ENCODE data around the gene TTC28.

TTC28 gene

DNA sequence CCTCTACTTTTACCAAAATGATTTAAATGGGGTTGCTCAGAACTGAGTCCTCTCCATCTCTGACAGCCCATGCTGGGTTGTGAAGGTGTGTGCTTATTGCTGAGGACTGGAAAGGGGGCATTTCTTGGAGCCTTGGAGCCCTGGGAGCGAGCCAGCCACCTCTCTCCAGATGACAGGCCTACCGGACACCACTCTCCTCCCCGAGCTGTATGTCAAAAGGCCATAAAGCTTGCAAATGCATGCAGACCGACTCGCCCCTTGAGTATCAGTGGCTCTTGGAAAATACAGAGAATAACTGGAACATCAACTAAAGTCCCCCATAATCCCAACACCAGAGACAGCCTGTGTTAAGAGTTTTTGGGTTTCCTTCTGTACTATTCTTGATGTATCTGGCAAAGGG is 692.7 kb downstream of the TTC28 start:
- no peak for DNase-seq (ENCODE audit: low spot score)

DNA sequence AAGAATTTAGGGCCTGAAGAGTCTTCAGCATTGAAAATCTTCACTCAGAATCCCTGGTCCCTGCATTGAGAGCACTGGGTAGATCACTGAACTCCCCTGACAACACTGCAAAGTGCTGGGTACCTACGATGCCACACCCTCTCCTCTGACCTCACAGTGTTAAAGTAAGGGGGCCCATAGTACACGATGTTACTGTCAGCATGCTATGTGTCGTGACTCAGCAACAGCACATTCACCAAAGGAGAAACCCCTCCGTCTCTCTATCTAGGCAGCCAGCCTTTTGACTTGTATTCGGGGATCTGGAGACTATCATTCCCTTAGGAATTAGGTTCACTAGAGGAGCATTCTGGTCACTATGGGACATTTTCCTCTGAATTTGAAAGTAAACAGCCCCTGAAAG is 693.2 kb downstream of the TTC28 start:
- DNase-seq (ENCODE audit: low spot score), result no peak

DNA sequence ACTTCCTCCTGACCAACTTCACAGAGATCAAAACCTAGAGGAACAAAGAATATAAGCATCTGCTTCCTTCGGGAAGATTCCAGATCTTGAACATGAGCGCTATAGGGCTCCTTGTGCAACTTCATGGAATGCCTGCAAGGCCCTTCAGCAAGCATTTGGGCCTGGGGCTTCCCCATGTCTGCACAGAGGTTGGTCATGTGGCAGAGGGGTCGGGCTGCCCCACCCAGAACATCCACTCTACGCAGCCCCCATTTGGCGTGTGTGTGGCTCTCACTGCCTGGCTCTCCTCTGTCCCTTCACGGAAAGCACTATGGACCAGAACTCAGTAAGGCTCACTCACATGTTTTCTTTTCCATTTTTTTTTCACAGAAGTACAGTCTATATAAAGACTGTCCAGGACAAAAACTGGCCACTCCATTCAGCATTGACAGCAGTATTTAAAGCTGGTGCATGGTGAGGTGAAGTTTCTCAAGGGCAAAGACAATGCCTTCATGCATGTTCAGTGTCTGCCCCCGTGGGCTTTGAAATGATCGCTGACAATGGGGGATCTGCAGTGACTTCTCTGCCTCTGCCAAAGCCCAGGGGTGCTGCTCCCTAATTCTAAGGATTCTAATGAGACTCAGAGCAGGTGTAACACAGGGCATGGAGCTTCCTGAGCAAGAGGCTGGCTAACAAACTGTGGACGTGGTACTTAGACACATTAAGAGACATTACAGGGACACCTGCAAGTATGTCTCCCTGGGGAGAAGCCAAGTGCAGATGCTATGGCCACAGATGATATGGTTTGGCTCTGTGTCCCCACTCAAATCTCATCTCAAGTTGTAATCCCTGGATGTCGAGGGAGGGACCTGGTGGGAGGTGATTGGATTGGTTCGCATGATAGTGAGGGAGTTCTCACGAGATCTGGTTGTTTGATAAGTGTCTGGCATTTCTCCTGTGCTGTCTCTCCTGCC is 694.0 kb downstream of the TTC28 start:
- no peak for DNase-seq (ENCODE audit: low spot score)

DNA sequence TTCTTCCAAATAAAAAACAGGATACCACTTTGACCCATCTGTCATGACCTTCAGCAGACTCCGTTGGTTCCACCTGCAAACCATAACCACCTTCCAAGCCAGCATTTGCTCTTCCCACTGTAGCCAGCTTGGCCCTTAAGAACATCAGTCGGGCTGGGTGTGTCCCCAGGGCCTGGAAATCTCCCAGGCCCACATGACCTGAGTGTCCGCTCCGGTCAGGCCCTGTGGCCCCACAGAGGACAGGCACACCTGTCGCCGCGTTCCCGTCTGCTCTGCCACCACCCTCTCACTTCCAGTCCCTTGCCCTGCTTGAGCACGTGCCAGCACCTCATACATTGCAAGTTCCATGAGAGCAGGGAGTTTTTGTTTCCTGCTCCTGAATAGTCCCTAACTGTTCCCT is 694.9 kb downstream of the TTC28 start:
- DNase-seq (ENCODE audit: low spot score), result no peak

DNA sequence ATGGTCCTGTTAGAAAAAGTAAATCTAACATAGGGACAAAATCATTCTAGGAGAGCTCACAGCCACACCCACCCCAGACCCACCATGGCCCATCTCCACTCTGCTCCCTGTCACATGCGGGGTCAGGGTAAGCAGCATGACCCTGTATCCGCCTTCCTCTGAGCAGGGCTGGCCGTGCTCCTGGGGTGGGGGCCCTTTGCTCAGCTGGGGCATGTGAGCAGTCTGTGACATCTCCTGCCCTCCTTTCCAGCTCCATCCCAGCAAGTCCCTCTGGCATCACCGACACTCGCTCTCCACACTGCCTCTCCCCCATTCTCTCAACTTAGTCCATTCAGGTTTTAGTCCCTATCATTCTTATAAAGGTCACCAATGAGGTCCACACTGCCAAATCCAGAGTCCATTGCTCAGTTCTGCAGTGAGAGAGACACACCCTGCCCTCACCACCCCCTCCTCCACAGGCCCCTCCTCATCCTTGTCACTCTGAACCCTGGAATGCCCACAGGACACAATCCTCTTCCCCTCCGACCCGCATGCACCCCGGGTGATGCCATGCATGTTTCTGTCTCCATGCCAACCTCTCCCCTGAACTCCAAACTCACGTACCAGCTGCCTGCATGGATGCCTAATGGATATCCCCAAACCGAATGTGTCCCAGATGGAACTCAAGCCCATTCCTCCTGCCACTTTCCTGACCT is 695.5 kb downstream of the TTC28 start:
- no peak for DNase-seq (ENCODE audit: low spot score)

DNA sequence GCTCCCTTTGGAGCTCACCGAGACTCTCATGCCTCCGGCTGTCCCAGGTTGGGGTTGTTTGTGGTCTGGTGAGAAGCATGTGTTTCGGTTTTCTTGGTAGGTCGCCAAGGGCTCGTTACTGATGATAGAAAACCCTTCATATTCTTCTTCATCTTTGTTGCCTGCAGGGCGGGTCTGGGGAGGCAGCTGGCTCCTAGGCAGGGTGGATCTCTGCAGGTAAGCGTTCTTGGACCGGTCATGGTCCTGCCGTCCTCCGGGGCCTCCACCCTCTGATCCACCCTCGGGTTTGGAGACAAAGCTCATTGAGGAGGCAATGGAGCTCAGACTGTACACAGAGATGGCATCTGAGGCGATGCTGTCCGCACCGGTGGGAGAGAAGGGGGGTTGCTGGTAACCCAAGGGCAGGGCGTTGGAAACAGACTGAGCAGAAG is 696.3 kb downstream of the TTC28 start:
- no peak for DNase-seq (ENCODE audit: low spot score)

DNA sequence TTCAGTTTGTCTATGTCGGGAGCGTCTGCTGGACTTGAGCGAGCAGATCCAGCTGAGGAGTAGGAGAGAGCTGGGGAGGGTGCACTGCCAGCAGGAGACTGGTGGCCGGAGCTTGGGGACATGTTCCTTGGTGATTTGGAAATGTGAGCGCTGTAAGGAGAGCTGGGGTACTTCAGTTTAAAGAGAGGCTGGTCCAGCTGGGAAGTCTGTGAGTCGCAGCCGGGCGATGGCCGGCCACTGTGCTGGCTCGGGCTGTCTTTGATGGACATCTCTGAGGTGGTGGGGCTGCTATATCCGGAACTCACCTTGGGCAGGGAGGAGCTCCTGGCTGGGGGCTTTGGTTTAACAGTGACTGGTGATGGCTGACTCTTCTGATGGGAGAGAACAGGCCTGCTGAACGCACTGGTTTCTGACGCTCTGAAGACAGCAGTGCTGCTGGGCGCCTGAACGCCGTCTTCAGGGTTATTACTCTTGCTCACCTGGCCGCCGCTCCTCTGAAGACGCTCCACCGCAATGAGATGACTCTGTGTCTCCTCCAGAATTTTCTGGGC is 696.9 kb downstream of the TTC28 start:
- DNase-seq (ENCODE audit: low spot score), result no peak

DNA sequence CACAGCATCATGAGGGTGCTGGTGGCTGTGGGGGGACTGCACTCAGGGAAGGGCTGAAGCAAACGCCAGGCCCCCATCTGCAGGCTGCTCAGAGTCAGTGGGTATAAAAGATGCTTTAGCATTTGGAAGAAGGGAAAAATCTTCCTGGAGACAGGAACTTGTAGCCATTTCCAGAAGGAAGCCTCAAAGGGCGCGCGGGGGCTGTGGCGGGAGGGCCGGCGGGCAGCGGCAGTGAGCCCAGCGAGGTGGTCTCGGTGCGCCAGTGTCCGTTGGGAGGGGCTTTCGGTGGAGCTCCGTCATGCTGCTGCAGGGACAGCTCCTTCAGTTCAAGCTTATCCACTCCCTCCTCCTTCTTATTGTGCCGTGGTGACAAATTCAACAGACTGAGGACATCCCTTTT is 697.5 kb downstream of the TTC28 start:
- no peak for DNase-seq (ENCODE audit: low spot score)

DNA sequence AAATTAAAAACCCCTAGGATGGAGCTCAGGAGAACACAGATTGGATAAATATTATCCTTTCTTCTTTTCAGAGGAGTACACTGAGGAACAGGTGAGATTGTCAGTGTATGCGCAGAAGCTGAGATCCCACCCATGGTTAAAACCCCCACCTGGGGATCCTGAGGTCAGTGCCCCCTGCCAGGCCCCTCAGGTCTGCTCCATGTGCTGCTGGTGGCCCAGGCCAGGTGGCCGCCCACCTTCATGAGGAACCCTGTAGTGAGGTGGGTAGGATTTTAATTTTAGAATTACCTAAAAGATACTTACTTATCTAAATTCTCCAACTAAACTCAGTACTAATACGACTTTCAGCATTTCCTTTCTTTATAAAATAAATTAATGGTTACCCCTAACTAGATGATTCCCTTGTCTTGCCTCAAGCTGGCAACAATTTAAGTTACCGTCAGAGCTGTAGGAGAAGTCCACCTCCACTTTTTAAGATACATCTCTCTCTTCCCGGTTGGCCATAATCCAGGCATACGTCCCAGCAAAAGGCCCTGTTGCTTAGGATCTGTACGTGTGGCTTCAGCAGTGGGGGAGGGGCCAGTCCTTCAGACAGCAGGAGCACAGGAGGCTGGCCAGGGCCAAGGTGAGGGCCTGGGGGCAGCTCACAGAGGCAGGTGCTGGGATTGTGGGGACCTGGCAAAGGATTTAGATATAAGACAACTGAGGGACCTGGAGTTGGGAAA is 699.1 kb downstream of the TTC28 start:
- no peak for DNase-seq (ENCODE audit: low spot score)

DNA sequence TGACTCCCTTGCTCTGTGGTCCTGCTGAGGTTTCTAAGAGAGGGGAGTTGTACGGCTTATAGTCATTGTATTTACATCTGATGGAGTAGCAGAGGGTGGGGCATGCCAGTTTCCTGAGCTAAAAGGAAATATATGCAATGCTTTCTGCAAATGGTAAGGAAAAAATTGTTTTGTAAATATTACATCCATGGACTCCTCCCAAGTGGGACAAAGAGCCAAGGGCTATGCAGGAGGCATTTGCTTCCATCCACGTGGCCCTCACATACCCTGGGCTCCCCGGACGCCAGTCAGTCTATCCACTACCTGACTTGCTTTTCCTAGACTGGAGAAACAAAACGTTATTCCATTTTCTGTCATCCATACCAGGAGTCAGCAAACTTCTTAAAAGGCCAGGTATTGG is 700.8 kb downstream of the TTC28 start:
- DNase-seq (ENCODE audit: low spot score), result no peak

DNA sequence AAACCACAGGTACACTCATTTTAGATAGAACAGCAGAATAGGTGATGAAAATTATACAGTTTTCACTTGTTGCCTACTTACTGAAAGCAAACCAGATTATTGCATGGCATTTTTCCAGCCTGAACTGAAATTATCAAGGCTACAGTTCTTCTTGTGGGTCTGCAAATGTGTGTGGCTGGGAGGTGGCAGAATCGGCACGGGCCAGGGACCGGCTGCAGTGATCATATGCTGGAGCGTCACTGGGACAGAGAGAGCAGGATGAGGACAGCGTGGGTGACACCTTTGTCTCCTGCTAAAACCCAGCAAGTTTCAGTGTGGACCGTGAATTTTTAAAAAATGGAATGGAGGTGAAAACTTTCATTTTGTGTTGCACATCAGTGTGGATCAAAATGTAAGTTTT is 701.3 kb downstream of the TTC28 start:
- no peak for DNase-seq (ENCODE audit: low spot score)

DNA sequence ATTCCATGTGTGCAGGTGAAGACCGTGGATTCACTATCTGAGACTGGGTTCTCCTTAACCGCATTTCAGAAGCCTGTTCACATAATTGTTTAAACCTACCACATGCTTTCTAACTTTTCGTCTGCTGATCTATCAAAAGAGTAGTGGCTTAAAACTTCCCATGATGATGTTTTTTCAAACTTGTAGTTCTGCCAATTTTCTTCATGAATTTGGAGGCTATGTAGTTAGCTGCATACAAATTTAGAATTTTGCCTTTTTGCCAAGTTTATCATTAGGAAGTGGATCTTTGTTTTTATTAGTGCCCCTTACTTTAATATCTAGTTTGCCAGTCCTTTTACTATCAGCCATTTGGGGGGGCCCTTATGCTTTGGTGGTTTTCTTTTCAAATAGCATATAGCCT is 703.1 kb downstream of the TTC28 start:
- no peak for DNase-seq (ENCODE audit: low spot score)

DNA sequence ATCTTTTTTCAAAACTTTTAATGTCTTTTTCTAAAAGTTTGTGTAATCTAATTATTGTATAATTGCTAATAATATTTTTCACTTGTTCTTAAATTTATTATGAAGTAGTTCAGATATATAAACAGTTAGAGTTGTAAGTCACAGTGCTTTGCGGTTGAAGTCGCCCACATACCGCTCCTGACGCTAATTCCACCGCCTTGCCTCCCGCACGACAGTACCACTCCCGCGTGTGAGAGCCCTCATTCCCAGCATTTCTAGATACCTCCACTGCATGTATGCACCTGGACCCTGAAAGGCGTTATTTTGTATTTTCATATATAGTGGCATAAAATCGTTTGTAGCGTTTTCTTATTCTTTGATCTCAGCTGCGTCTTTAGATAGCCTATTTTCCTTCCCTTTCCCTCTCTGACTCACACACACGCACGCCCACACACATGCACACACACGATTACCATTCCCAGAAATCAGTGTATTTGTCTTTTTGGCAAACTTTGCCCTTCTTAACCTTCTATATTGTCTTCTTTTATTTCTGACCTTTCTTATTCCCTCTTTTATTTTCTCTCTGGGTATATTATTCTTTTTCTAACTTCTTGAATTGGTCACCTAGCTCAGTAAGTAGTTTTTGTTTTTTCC is 704.1 kb downstream of the TTC28 start:
- no peak for DNase-seq (ENCODE audit: low spot score)

DNA sequence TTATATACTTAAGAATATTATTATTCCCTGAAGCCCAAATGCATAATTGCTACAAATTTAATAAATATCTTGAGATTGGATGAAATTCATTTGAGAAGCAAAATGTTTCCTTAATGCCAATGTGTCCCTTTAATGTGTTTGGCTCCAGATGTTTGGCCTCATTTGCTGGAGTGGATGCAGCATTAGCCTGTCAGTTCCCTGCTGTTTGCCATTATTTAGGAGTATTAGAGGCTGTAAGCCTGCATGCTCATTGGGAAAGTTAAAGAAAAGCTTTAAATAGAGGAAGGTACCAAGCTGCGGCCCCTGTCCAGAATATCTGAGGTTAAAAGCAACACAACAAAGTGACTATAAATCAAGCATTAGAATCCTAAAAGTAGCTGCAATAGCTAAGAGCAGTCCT is 705.8 kb downstream of the TTC28 start:
- no peak for DNase-seq (ENCODE audit: low spot score)

DNA sequence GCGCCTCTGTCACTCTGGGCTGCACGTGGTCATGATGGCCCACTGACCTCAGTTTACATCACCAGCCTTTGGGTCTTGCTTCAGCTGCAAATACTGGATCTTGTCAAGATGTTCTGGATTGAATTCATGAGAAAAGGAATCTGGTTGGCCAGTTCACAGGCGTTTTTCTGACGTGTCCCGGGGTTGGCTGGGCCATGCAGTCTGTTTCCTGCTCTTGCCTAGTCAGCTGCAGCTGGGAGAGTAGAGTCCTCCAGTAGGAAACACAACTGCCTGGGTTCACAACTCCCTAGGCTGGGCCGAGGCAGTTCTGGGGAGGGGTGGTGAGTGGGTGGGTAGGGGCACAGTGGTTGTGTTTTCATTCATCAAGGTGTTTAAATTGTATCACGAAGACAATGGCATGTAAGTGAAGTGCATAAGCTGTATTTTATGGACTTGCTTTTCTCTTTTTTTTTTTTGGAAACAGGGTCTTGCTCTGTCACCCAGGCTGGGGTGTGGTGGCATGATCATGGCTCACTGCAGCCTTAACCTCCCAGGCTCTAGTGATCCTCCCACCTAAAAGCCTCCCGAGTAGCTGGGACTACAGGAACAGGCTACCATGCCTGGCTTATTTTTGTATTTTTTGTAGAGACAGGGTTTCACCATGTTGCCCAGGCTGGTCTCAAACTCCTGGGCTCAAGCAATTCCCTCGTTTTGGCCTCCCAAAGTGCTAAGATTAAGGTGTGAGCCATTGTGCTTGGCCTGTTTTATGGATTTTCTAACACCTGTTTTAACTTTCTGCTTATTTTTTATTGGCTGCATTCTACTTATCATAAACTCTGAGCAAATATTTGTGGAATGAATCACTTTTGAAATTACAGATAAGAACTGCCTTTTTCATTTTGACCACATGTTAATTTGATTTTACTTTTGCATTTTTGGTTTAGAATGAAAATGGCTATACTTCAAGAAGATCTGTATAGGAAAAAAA is 706.6 kb downstream of the TTC28 start:
- DNase-seq (ENCODE audit: low spot score), result no peak

DNA sequence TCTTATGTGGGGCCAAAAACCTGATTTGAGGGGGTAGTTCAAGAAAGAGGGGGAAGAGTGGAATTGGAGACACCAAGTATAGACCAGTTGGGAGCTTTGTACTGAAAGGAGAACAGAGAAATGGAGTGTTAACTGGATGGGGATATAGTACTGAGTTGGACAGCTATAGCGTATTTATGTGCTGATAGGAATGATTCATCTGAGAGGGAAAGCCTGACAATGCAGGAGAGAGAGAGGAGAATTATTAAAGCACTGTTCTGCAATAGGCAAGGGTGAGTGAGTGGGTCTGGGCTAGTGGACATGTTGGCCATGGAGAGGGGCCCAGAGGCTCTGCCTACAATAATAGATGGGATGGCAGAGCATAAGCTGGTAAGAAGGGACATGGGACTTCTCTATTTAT is 707.7 kb downstream of the TTC28 start:
- DNase-seq (ENCODE audit: low spot score), result no peak

DNA sequence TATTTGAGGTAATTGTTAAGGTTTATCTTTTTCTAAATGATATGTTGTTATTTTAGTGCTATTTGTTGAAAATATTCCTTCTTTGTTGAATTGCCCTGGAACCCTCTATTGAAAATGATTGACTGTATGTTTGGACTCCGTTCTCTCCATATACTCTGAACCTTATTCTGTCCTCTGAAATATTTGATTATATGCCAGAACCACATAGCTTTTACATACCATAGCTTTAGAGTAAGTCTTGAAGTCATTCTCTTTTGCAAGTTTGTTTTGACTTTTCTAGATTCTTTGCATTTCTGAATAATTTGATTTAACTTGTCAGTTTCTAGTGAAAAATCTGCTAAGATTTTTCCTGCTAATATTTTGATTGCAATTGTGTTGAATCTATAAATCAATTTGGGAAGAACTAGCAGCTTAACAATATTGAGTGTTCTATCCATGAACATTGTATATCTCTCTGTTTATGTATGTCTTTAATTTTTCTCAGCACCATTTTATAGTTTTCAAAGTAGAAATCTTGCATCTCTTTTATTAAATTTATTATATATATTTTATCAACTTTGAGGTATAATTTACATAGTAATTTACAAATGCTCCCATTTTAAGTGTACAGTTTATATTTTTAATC is 708.9 kb downstream of the TTC28 start:
- no peak for DNase-seq (ENCODE audit: low spot score)

DNA sequence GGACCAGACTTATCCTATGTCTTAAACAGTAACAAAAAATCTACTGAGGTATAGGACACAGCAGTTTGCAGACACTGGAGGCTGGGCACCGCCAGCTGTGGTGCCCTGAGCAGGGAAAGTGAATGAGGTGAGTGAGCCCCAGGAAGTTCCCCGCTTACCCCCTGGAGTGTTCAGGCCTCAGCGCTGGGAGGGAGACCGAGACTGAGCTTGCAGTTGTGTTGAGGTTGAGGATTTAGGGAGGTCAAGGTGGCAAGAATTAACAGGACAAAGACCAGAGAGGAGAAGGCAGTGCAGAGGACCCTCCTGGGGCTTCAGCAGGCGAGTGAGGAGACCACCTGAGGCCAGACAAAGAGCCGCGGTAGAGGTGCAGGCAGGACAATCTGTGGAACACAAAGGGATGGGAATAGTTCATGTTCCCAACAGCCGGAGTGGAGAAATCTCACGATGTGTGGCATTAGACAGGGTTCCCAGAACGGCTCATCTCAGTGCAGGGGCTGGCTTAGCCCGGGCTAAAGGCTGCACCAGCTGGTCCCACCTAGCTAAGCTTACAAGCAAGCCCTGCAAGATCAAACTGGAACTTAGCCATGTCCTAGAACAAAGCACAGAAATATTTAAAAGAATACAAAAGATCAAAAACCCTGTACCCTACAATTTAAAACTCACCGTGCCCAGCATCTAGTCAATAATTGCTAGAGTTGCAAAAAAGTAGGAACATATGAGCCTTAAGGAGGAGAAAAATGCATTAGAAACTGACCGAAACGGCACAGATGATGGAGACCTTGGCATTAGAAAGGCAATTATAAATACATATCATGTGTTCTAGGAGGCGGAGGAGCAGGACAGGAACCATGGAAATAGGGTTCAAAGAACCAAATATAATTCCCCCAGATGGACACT is 713.2 kb downstream of the TTC28 start:
- no peak for DNase-seq (ENCODE audit: low spot score)

All from left forelimb (tissue), 1 donor.